RWPE2 (cell line): ENCODE results near the gene OR10V1.
"Not testable (repeated sequence)": the region's sequence is repeated elsewhere in the genome, so short reads cannot be mapped to it uniquely, and the experiment has no call there.

ENCODE experiments used
- ATAC-seq: fragments of 200-7000 bp; cut with Tn5 transposase; 3 replicates; pipeline ENCODE4 v1.9.1; 2021; ENCODE audit warnings: low read depth
- DNase-seq: peaks from one replicate; pipeline ENCODE4 v3.0.0-alpha.2; 2020; ENCODE audit warnings: low spot score
- H3K27ac ChIP-seq: fragments of 450-650 bp; 2 replicates; pipeline ENCODE4 v1.5.1; 2017; ENCODE audit warnings: mild to moderate bottlenecking; ENCODE audit not compliant: poor library complexity, severe bottlenecking
- H3K27me3 ChIP-seq: fragments of 250-450 bp; sonication (Bioruptor Pico); 2 replicates; pipeline ENCODE4 v1.5.1; 2021; ENCODE audit warnings: mild to moderate bottlenecking, moderate library complexity; ENCODE audit not compliant: insufficient read depth, poor library complexity, severe bottlenecking
- H3K36me3 ChIP-seq: fragments of 250-450 bp; sonication (Bioruptor Pico); 2 replicates; pipeline ENCODE4 v1.5.1; 2020; ENCODE audit warnings: low read depth, mild to moderate bottlenecking, moderate library complexity
- H3K4me1 ChIP-seq: fragments of 250-450 bp; sonication (Bioruptor Pico); 2 replicates; pipeline ENCODE4 v1.5.1; 2021; ENCODE audit warnings: mild to moderate bottlenecking, moderate library complexity; ENCODE audit not compliant: insufficient read depth, poor library complexity, severe bottlenecking
- H3K4me3 ChIP-seq: fragments of 250-450 bp; sonication (Bioruptor Pico); 2 replicates; pipeline ENCODE4 v1.5.1; 2021; ENCODE audit warnings: mild to moderate bottlenecking, moderate library complexity; ENCODE audit not compliant: severe bottlenecking
- H3K9me3 ChIP-seq: fragments of 250-450 bp; sonication (Bioruptor Pico); 2 replicates; pipeline ENCODE4 v1.5.1; 2021; ENCODE audit warnings: mild to moderate bottlenecking, moderate library complexity; ENCODE audit not compliant: severe bottlenecking
- CTCF ChIP-seq: fragments of 450-650 bp; IDR thresholded peaks from one replicate; pipeline ENCODE4 v1.5.1; 2017; ENCODE audit warnings: mild to moderate bottlenecking, moderate library complexity; ENCODE audit not compliant: poor library complexity, severe bottlenecking

The OR10V1 gene

GRCh38 chr11:59691156-59691555, 22.5 kb downstream of the OR10V1 start:
- no peak for TF ChIP-seq CTCF
- ATAC-seq (no peak), DNase-seq (no peak)
- Histone ChIP-seq H3K4me3 (no peak overlapping the region), H3K27ac (no peak overlapping the region), H3K36me3 (no peaks in the 10 kb centered on the region), H3K4me1 (no peaks in the 10 kb centered on the region), H3K9me3 (no peaks in the 10 kb centered on the region), H3K27me3 (no peaks in the 10 kb centered on the region)

GRCh38 chr11:59689015-59689414, 24.6 kb downstream of the OR10V1 start:
- Histone ChIP-seq H3K36me3 (no peaks in the 10 kb centered on the region), H3K27me3 (no peaks in the 10 kb centered on the region), H3K4me3 (no peak overlapping the region), H3K9me3 (no peaks in the 10 kb centered on the region), H3K27ac (no peak overlapping the region), H3K4me1 (no peaks in the 10 kb centered on the region)
- TF ChIP-seq CTCF: no peak
- ATAC-seq (no peak), DNase-seq (no peak)

GRCh38 chr11:59681260-59681725, 32.4 kb downstream of the OR10V1 start:
- H3K4me1 ChIP-seq, H3K9me3 ChIP-seq, H3K36me3 ChIP-seq, ATAC-seq, H3K4me3 ChIP-seq, H3K27ac ChIP-seq, H3K27me3 ChIP-seq, DNase-seq: not testable (repeated sequence)

- H3K27me3 ChIP-seq: no peaks in the 10 kb centered on the region
- peak; percentile 78 for TF ChIP-seq CTCF
- H3K9me3 ChIP-seq: no peaks in the 10 kb centered on the region
- H3K4me1 ChIP-seq: no peaks in the 10 kb centered on the region
- ATAC-seq (peak; percentile 98), DNase-seq (no peak)
- H3K36me3 ChIP-seq: no peaks in the 10 kb centered on the region
- H3K4me3 ChIP-seq: no peak overlapping the region
- H3K27ac ChIP-seq: no peak overlapping the region
Measured at GRCh38 chr11:59680287-59681154, 33.1 kb downstream of the OR10V1 start.

- Histone ChIP-seq H3K27me3 (no peaks in the 10 kb centered on the region), H3K36me3 (no peaks in the 10 kb centered on the region), H3K4me3 (no peak overlapping the region), H3K4me1 (no peaks in the 10 kb centered on the region), H3K27ac (no peak overlapping the region), H3K9me3 (no peaks in the 10 kb centered on the region)
- TF ChIP-seq CTCF: no peak
- no peak for DNase-seq
- no peak for ATAC-seq
Measured at GRCh38 chr11:59679347-59679746, 34.3 kb downstream of the OR10V1 start.
